ENCODE data around the gene STK11.
"Not testable (repeated sequence)": the region's sequence is repeated elsewhere in the genome, so short reads cannot be mapped to it uniquely, and the experiment has no call there.

Gene STK11

GRCh38 chr19:1238369-1239303 is 33.1 kb downstream of the STK11 start:
- no peak for DNase-seq

GRCh38 chr19:1239420-1239795 is 33.8 kb downstream of the STK11 start:
- no peak for DNase-seq

DNA sequence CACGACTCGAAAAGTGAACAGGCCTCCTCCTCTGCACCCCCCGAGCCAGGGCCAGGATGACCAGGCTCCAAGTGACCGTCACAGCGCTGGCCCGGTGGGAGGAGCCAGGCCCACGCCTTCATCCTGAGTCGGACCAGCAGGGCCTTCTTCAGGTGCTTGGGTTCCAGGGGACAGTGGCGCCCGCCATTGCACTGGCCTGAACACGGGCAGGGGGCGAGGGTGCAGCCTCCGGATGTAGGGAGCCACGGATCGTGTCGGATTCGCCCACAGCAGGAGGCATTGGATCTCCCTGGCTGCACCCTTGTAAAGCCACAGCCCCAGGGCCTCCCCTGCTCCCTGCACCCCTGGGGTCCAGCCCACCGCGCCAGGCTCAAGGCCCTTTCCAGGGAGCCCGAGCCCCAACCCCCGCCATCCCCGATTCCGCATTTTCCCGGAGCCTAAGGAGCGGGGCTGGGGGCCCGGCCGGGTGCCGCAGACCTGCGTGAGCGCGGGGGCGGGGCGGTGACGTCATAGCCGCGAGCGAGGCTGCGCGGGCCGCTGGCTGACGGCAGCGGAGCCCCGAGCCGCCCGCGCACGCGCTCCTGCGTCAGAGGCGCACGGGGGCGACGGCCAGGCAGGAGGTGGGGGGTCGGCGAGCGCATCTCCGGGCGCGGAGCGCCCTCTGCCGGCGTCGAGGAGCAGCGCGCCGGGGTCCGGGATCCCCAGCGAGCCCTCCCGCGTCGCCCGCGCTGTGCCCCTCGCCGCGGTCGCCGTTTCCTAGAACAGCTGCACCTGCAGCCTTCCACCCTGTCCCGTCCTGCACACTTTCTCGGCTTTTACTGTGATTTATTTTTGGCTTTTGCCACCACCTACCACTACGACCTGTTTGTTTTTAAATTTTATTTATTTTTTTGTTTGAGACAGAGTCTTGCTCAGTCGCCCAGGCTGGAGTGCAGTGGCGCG is 34.5 kb downstream of the STK11 start:
- DNase-seq: peak; percentile 91 to 96

DNA sequence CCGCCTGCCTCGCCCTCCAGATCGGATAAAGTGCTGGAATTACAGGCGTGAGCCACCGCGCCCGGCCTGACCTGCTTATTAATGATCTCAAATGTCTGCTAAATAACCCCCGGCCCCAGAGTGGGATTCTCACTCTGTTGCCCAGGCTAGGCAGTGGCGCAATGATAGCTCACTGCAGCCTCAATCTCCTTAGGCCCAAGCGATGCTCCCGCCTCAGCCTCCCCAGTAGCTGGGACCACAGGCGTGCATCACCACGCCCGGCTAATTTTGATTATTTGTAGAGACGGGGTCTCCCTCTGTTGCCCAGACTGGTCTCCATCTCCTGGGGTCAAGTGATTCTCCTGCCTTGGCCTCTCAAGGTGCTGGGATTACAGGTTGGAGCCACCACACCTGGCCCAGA is 35.3 kb downstream of the STK11 start:
- no peak for DNase-seq

DNA sequence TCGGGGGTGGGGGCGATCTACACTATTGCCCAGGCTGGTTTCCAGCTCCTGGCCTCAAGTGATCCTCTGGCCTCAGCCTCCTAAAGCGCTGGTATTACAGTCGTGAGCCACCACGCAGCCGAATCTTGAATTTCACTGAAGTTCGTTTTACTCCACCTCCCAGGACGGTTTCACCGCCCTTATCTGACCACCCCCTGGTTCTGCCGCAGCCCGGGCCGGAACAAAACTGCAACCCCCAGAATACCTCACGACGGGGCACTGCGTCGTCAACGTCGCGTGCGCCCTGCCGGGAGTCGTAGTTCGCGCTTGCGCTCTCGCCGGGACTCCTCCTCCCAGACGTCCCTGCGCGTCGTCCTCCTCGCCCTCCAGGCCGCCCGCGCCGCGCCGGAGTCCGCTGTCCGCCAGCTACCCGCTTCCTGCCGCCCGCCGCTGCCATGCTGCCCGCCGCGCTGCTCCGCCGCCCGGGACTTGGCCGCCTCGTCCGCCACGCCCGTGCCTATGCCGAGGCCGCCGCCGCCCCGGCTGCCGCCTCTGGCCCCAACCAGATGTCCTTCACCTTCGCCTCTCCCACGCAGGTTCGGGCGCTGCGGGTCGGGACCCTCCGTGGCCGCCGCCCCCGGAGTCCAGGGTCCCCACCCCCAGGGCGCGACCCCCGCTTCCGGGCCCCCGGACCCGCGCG is 36.0 kb downstream of the STK11 start, which contains the start of gene ATP5F1D:
TSS of gene ATP5F1D (plus strand) at position 335 of the 679 bp plus-strand sequence. CDS start at position 435, 100 bp downstream.
- DNase-seq: peak; percentile 89 to 91

- peak; percentile 80 to 82 for DNase-seq
Observed at GRCh38 chr19:1243768-1244692, 38.5 kb downstream of the STK11 start.

GRCh38 chr19:1244693-1245451 is 39.3 kb downstream of the STK11 start:
- no peak for DNase-seq

DNA sequence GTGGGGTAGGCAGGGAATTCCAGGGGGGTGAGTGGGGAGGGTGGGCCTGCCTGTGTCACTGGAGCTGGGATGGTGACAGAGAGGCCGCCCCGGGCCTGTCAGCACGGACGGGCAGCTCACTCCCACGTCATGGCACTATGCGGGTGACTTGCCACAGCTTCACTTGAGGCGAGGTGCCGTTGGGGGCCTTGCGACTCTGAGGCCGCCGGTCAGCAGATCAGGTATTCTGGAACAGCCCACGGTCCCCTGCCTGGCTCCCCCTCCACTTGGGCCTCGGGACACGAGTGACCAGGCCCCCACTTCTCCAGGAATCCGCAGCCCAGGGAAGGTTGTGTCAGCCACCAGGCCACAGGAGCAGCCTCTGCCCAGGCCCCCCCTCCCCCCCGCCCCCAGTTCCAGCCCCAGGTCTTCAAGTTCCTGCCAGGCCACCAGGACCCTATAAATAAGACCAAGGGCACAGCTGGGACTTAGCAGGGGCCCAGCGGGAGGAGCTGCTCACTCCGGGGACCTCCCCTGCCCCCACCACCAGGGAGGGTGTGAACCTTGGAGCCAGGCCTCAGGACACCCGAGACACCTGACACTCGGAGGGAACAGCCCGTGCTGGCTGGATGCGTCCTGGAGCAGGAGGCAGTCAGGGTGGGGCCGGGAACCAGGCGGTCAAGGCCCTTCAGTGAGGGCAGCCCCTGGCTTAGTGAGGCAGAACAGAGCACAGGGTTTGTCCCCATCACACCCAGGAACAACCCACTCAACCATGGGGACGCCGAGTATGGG is 40.1 kb downstream of the STK11 start:
- no peak for DNase-seq

GRCh38 chr19:1246265-1247087 is 40.9 kb downstream of the STK11 start:
- not testable (repeated sequence) for DNase-seq

DNA sequence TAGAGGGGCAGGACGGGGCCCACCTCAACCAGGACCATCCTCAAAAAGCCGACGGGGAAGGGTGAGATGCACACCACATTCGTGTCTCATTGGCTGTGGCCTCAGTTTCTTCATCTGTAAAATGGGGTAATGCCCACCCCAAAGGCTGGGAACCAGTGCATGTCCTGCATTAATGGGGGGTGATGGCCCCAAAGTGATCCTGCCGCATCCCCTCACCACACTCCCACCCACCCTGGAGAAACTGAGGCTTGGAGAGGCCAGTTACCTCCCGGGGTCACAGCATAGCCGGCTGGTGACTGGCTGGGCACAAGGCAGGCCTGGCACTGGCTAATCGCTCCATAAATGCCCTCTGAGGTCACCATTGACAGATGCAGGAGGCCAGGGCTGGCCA is 42.2 kb downstream of the STK11 start:
- no peak for DNase-seq

DNA sequence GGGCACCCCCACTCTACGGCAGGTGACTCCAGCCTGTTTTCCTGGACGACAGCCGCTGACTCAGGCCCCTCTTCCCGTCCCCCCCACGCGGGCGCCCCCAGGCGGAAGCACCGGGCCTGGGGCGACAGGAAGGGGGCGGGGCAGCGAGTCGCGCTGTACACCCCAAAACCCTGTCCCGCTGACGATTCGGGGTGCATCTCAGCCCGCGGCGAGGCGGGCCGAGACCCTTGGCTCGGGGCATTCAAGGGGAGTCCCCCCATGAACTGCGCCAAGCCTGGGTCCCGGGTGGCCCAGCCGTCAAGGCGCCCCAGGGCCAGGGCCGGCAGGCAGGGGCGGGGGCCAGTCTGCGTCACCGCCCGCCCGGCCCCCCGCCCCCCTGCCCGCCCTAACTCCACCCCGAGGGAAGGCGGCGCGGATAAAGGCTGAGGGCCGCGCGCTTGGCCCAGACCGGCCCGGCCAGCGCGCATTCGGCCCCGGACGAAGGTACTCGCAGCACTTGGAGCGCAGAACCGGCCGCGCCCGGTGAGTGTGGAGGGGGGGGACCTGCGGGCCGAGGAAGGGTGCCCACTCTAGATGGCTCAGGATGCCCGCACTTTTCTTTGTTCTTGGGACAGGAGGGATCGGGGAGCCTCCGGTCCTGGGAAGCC is 42.7 kb downstream of the STK11 start, which contains the start of gene MIDN:
TSS of gene MIDN (plus strand) at position 445 of the 647 bp plus-strand sequence. CDS start 1,714 bp downstream, outside the sequence.
- DNase-seq: peak; percentile 65 to 67

DNA sequence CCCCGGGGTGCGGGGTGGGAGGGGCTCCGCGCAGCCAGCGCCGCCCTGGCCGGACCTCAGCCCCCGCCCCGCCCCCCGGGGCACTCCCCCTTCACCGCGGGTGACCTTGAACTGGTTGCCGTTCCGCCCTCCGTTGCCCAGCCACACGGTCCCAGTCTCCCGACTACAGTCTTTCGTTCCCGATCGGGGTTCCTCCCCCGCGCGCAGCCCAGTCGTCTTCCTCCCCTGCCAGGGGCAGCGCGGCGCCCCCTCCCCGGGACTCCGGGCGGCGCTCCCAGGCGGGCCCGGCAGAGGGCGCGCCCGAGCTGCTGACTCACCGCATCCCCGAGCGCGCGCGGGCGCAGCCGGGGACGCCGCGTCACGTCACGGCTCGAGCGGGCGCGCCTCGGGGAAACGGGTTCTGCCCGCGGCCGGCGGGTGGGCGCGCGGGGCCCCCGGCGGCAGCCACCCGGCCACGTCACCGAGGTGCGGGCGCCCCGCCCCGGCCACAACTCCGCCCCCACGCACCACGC is 43.3 kb downstream of the STK11 start:
- DNase-seq: peak; percentile 82 to 85

DNA sequence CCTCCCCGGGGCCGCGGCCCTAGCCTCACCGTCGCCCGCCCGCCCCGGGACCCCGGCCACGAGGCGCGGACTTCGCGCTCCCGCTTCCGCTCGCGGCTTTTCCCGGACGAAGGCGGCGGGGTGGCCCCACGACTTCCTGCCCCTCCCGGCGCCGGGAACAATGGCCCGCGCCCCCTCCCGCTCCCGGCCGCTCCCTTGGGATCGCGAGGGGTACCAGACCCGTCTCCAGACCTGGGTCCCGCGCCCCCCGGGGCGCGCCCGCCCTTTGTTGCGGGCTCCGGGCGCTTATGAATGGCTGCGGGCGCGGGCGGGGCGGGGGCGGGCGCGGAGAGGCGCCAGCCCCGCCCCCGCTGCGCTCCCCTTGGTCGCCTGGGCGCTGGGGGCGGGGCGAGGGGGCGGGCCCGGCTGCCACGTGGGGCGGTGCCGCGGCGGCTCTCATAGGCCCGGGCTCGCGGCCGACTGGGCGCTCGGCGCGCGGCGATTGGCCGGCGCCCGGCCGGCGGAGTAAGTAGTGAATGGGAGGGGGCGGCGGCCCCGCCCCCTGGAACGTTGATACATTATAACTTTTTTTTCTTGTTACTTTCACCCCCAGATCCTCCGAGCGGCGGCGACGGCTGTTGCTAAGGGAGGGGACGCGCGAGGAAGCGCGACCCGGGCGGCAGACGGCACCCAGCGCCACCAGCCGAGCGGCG is 43.9 kb downstream of the STK11 start:
- peak; percentile 94 to 96 for DNase-seq

DNA sequence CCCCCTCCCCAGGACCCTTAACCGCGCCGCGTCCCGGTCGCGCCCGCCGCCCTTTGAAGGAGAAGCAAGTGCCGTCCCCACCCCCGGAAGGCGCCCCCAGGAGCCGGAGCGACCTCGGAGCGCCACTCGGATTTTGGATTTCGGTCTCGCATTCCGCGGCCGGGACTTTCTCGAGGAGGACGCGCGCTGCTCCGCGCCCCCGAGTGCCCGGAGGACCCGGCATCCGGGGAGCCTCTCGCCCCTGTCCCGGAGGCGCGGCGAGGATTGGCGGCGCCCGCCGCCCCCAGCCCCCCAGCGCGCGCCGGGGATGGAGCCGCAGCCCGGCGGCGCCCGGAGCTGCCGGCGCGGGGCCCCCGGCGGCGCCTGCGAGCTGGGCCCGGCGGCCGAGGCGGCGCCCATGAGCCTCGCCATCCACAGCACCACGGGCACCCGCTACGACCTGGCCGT is 44.4 kb downstream of the STK11 start:
- no peak for DNase-seq

DNA sequence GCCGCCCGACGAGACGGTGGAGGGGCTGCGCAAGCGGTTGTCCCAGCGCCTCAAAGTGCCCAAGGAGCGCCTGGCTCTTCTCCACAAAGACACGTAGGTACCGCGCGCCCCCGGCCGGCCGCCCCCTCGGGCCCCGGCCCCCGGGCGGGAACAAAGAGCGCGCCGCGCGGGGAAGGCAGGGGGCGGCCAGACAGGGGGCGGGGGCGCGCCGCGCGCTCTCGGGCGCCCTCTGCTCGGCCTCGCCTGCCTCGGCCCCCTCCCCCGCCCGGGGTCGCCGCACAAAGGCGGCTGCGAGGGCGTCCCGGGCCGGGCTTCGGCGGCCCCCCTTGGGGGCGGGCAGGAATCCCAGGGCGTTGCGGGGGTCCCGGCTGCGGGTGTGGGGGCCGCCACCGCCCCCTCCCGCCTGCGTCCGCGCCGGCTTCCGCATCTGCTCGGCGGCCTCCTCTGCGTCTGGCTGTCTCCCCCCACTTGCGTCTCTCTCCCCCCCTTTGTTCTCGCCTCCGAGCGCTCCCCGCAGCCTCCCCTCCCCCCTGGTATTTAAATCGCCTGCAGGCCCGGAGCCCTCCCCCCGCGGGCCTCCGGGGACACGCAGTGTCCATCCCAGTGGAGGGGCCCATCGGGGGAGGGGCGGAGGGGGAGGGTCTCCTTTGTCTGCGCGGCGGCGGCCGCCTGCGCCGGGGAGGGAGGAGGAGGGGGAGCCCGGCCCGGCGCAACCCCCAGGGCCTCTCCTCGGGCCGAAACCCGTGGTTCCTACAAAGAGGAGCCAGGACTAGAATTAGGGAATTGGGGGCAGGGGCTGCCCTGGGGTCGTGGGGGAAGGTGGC is 45.1 kb downstream of the STK11 start:
- peak in 1 of 2 experiments; percentile 60 for DNase-seq

Measured in stimulated activated CD4-positive, alpha-beta T cell treated with anti-CD3 and anti-CD28 coated beads, Interleukin-4, amount 100 ng/mL, for 4 hours (primary cell).